Measurements from ENCODE around the gene FNDC10. TPM values are rescaled to one million over a fixed set of nuclear protein-coding genes. Genes with fewer than 3 reads are reported as not detected.

FNDC10 gene
- total RNA-seq, 1 experiment from 2014 or later, result 15.6 TPM

- Mint-ChIP-seq H3K9me3 (ENCODE audit: unreplicated experiment) (no peaks in the 10 kb centered on the region), H3K27ac (ENCODE audit: unreplicated experiment) (no peak overlapping the region), H3K36me3 (ENCODE audit: insufficient read depth, unreplicated experiment) (peaks cover 32% of the 10 kb centered on the region), H3K4me3 (ENCODE audit: unreplicated experiment) (no peak overlapping the region), H3K4me1 (ENCODE audit: low read depth, unreplicated experiment) (no peaks in the 10 kb centered on the region), H3K27me3 (ENCODE audit: insufficient read depth, unreplicated experiment) (no peaks in the 10 kb centered on the region)
- no TSS peak for BruUV-seq (replicated peaks)
- H3K27me3 ChIP-seq (replicated peaks; ENCODE audit: control insufficient read depth, insufficient read depth, low read length), result no peaks in the 10 kb centered on the region
- CTCF ChIA-PET, result no interaction called here
- POLR2A ChIA-PET, result no interaction called here
- no peaks in the 10 kb centered on the region for H3K9me3 ChIP-seq
- DNase-seq, result no peak
- H3K36me3 ChIP-seq (ENCODE audit: control insufficient read depth, insufficient read depth, low read length), result no peaks in the 10 kb centered on the region
- no peak overlapping the region for H3K4me3 ChIP-seq (ENCODE audit: low read depth, low read length)
- H3K4me1 ChIP-seq, result no peaks in the 10 kb centered on the region
- intact Hi-C loops (cut with micrococcal nuclease; ENCODE audit: unreplicated experiment), result no loop called here
- no peak for TF ChIP-seq CTCF (IDR thresholded peaks at IDR 0.05; ENCODE audit: insufficient read depth in 1 of 2, low read depth in 1 of 2, low read length in 1 of 2, severe bottlenecking in 1 of 2, unreplicated experiment in 1 of 2)
These were observed 46.0 kb downstream of the FNDC10 start for GRCh38 chr1:1553821-1554494.

- DNase-seq, result no peak
- Mint-ChIP-seq H3K4me3 (ENCODE audit: unreplicated experiment) (no peak overlapping the region), H3K27ac (ENCODE audit: unreplicated experiment) (peak overlapping the region; percentile 83), H3K27me3 (ENCODE audit: insufficient read depth, unreplicated experiment) (no peaks in the 10 kb centered on the region), H3K36me3 (ENCODE audit: insufficient read depth, unreplicated experiment) (peaks cover 35% of the 10 kb centered on the region), H3K4me1 (ENCODE audit: low read depth, unreplicated experiment) (no peaks in the 10 kb centered on the region), H3K9me3 (ENCODE audit: unreplicated experiment) (no peaks in the 10 kb centered on the region)
- Histone ChIP-seq H3K27me3 (replicated peaks; ENCODE audit: control insufficient read depth, insufficient read depth, low read length) (no peaks in the 10 kb centered on the region), H3K4me3 (ENCODE audit: low read depth, low read length) (no peak overlapping the region), H3K9me3 (no peaks in the 10 kb centered on the region), H3K4me1 (no peaks in the 10 kb centered on the region), H3K36me3 (ENCODE audit: control insufficient read depth, insufficient read depth, low read length) (no peaks in the 10 kb centered on the region; the same call in 1 of the 2 replicates)
- ChIA-PET CTCF (no interaction called here), POLR2A (no interaction called here)
- intact Hi-C loops (cut with micrococcal nuclease; ENCODE audit: unreplicated experiment), result no loop called here
- no TSS peak for BruUV-seq (replicated peaks)
- no peak for TF ChIP-seq CTCF (IDR thresholded peaks at IDR 0.05; ENCODE audit: insufficient read depth in 1 of 2, low read depth in 1 of 2, low read length in 1 of 2, severe bottlenecking in 1 of 2, unreplicated experiment in 1 of 2)
These were observed 47.7 kb downstream of the FNDC10 start for GRCh38 chr1:1552263-1552639.

GRCh38 chr1:1551524-1552262 lies 48.2 kb downstream of the FNDC10 start:
- BruUV-seq (replicated peaks), result no TSS peak
- no peak for TF ChIP-seq CTCF (IDR thresholded peaks at IDR 0.05; ENCODE audit: insufficient read depth in 1 of 2, low read depth in 1 of 2, low read length in 1 of 2, severe bottlenecking in 1 of 2, unreplicated experiment in 1 of 2)
- no peaks in the 10 kb centered on the region for H3K4me1 Mint-ChIP-seq (ENCODE audit: low read depth, unreplicated experiment)
- intact Hi-C loops (cut with micrococcal nuclease; ENCODE audit: unreplicated experiment), result no loop called here
- H3K27ac Mint-ChIP-seq (ENCODE audit: unreplicated experiment), result peak overlapping the region; percentile 83
- no peaks in the 10 kb centered on the region for H3K27me3 Mint-ChIP-seq (ENCODE audit: insufficient read depth, unreplicated experiment)
- Histone ChIP-seq H3K9me3 (no peaks in the 10 kb centered on the region), H3K4me3 (ENCODE audit: low read depth, low read length) (no peak overlapping the region), H3K4me1 (no peaks in the 10 kb centered on the region), H3K36me3 (ENCODE audit: control insufficient read depth, insufficient read depth, low read length) (no peaks in the 10 kb centered on the region; the same call in 1 of the 2 replicates), H3K27me3 (replicated peaks; ENCODE audit: control insufficient read depth, insufficient read depth, low read length) (no peaks in the 10 kb centered on the region)
- no peak for DNase-seq
- no peak overlapping the region for H3K4me3 Mint-ChIP-seq (ENCODE audit: unreplicated experiment)
- POLR2A ChIA-PET, result no interaction called here
- no peaks in the 10 kb centered on the region for H3K9me3 Mint-ChIP-seq (ENCODE audit: unreplicated experiment)
- CTCF ChIA-PET, result no interaction called here
- H3K36me3 Mint-ChIP-seq (ENCODE audit: insufficient read depth, unreplicated experiment), result peaks cover 35% of the 10 kb centered on the region

Data from Caco-2 (cell line).